KOPT-K1 (cell line): ENCODE results near the gene SLC12A4.

ENCODE experiments used
- H3K27ac ChIP-seq: fragments of 200-600 bp; sonication (generic); 2 replicates; pipeline ENCODE4 v1.5.1; 2016; ENCODE audit warnings: antibody characterized with exemption, mild to moderate bottlenecking, low read depth, low read length; ENCODE audit not compliant: poor library complexity, severe bottlenecking
- H3K36me3 ChIP-seq: fragments of 200-600 bp; sonication (generic); 2 replicates; pipeline ENCODE4 v1.5.1; 2017; ENCODE audit warnings: antibody characterized with exemption, mild to moderate bottlenecking, low read length, moderate library complexity; ENCODE audit not compliant: insufficient read depth
- H3K9me3 ChIP-seq: fragments of 200-600 bp; sonication (generic); 2 replicates; pipeline ENCODE4 v1.5.1; 2017; ENCODE audit warnings: antibody characterized with exemption, low read length, mild to moderate bottlenecking; ENCODE audit not compliant: insufficient read depth, poor library complexity, severe bottlenecking

SLC12A4 gene

DNA sequence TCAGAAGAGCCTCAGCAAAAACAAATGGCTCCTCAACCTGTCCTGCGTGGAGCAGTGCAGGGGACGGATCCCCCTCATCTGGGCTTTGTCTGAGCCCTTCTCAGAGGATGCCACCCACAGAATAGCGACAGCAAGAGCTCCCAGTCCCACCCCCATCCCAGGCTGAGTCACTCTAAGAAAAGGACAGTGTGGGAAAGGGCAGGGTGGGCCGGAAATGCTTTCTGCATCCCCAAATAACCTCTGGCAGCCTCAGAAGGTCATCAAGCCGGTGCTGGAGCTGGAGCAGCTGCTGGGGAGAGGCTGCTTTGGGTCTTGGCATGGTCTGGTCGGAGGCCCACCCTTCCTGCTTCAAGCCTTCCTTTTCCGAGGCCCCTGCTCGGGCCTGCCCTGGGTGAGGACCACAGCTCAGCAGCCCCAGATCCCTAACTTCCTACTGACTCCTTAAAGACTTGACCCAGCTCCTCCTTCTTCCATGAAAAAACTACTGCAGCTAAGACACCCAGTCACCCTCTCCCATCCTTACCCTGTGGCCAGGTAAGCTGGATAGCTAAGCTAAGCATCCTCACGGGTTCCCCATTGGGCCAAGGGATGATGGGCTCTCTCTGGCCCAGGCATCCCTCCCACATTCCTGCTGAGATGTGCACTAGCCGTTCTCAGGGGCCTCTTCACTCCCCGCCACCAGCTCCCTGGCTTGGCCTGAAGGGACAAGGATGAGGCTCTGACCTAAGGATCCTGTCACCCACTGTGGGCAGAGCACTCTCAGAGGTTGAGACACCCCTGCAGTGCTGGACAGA, 8.7 kb downstream of the SLC12A4 start:
- peaks cover 60% of the 10 kb centered on the region for H3K36me3 ChIP-seq
- H3K9me3 ChIP-seq = no peaks in the 10 kb centered on the region
- H3K27ac ChIP-seq = no peak overlapping the region

DNA sequence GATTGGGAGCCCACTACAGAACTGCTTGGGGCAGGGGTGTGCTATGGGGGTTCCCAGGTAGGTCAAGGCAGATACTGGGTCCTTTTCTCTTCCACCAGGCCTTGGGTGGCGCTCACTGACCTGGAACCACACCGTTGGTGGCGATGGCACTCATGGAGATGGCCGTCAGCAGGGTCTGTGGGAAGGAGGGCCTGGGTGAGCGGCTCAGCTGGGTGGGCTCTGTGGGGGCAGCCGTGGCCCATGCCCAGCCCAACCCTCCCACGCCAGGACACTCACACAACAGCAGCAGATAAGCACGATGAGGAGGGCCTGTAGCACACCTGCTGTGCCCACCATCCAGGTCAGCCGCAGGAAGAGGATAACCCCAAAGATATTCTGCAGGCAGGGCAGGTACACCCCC, 10.8 kb downstream of the SLC12A4 start:
- no peaks in the 10 kb centered on the region for H3K9me3 ChIP-seq
- H3K36me3 ChIP-seq = peaks cover 68% of the 10 kb centered on the region
- no peak overlapping the region for H3K27ac ChIP-seq

DNA sequence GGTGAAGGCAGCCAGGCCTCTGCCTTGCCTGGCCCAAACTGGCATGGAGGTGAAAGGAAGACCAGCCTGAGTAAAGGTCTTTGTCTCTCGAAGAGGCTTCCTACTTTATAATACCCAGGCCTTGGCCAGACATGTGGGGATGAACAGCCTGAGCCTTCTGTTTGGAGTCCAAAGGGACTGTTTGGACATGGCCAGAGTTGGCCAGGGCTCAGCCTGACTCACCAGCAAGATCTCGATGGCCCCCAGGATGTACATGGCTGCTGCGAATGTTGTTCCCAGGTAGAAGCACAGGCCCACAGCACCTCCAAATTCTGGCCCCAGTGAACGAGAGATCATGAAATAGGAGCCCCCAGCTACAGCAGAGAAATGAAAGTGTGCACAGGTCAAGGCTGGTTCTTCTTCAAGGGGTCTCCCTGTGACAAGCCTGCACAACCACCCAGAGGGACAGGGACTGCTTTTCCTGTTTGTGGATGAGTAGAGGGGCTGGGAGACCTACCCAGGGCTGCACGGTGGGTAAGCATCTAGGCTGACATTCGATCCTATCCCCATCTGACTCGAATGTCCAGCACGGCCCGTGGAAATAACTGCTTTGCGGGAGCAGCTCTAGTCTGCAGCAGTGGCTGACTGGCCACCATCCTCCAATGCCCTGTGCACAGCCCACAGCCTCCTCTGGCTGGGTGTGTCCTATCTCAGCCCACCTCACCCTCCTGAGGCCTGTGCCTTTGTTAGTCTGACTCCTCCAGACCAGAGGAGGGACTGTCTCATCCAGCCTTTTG, 13.8 kb downstream of the SLC12A4 start:
- no peaks in the 10 kb centered on the region for H3K9me3 ChIP-seq
- no peak overlapping the region for H3K27ac ChIP-seq
- H3K36me3 ChIP-seq = peaks cover 66% of the 10 kb centered on the region; the same call in 1 of the 2 replicates

DNA sequence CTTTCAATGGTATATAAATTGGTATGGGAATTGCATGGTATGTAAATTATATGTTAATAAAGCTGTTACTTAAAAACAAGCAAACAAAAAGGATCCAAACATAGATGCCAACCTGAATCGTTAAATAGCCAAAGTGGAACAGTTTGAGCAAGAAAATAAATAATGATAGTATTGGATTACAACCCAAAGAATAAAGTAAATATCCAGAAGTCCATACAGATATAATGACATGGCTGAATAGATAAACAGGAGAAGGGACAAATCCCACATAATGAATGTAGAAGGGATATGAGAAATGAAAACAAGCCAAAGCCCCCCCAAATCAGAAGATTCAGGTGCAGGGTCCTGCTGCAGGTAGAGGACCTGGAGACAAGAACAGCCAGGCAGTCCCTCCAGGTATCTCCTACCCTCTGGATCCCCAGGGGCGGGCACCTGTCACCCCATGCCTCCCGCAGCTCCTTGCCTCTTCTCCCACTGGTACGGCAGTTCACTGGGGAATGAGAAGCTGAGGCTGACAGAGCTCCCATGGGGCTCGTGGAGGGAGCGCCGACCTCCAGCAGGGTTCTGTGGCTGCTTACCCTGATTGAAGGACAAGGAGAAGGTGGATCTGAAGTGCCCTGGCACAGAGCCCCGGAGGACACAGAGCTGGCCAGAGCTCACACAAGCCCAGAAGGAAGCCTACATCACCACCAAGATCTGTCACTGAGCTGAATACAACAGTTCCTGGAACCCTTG, 14.6 kb downstream of the SLC12A4 start:
- H3K27ac ChIP-seq = no peak overlapping the region
- H3K9me3 ChIP-seq = no peaks in the 10 kb centered on the region
- peaks cover 63% of the 10 kb centered on the region; the same call in 1 of the 2 replicates for H3K36me3 ChIP-seq

DNA sequence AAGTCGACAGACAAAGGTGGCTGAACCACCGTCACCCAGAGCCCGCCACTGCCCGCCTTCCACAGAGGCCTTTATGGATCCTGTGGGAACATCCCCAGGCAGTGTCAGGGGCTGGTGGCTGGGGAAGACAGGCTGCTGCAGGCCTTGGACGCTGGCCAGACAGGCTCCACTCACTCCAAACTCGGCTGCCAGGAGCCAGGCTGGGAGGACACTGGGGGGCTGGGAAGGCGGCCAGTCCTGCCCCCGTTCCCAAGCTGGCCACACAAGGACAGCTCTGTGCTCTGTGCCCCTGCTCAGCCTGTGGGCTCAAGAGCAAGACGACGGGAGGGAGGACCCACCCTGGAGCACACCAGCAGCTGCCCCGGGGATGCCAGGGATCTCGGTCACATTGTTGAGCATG, 17.0 kb downstream of the SLC12A4 start:
- Histone ChIP-seq H3K27ac (no peak overlapping the region), H3K36me3 (peaks cover 72% of the 10 kb centered on the region; the same call in 1 of the 2 replicates), H3K9me3 (no peaks in the 10 kb centered on the region)

DNA sequence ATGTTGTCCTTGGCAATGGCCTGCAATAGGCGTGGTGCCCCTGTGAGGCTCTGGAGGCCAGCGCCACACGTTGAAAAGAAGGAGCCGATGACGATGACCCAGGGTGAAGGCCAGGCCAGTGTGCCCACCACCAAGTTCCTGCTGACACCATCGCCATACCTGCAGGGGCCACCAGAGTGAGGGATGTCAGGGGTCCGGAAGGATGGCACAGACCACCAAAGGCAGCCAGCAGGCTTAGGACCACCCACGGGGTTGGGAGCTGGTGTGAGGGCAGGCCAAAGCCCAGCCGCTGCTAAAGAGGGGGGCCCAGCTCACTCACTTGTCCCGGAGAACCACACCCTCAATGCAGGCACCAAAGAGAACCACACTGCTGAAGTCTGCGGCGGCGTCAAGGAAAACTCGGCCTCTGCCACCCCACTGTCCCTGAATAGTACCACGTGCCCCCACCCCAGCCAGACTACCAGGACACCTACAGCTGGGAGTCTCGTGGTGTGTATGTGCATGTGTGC, 18.0 kb downstream of the SLC12A4 start:
- Histone ChIP-seq H3K9me3 (no peaks in the 10 kb centered on the region), H3K27ac (no peak overlapping the region), H3K36me3 (peaks cover 83% of the 10 kb centered on the region; the same call in 1 of the 2 replicates)

DNA sequence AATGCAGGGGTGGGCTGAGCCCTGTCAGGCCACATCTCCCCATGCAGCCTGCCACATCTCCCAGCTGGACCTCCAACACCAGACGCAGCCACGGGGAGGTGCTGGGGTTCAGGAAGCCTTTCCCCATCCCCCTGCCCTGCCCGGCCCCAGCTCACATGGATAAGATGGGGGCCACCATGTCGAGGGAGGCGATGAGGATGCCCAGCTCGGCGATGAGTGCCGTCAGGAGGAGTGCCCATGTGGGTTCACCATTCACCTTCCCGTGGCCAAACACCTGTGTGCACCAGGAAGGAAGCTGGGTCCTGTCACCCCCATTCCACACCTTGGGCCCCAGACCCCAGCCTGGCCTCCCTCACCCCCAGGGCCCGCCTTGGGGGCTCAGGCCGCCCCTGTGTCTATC, 18.8 kb downstream of the SLC12A4 start:
- H3K36me3 ChIP-seq = peaks cover 85% of the 10 kb centered on the region; the same call in 1 of the 2 replicates

DNA sequence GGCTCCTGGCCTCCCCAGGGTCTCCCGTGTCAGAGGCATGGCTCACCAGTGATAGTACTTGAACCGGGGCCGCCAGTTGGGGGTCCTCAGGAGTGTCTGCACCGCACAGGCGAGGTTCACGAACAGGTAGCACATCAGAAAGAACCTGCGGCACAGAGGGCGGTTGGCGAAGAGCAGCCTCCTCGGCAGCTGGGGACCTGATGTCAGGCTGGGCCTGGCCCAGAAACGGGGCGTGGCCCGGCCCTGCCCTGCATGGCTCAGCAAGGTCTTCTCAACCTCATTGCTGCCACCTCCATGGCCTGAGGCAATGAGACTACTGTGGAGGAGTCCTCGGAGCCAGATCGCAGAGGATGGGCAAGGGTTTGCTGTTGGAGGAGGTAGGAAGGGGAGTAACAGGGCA, 20.4 kb downstream of the SLC12A4 start:
- Histone ChIP-seq H3K27ac (no peak overlapping the region), H3K36me3 (peaks cover 86% of the 10 kb centered on the region; the same call in 1 of the 2 replicates)

More for the DNA sequence above, 18.8 kb downstream of the SLC12A4 start:
- no peaks in the 10 kb centered on the region for H3K9me3 ChIP-seq
- no peak overlapping the region for H3K27ac ChIP-seq

DNA sequence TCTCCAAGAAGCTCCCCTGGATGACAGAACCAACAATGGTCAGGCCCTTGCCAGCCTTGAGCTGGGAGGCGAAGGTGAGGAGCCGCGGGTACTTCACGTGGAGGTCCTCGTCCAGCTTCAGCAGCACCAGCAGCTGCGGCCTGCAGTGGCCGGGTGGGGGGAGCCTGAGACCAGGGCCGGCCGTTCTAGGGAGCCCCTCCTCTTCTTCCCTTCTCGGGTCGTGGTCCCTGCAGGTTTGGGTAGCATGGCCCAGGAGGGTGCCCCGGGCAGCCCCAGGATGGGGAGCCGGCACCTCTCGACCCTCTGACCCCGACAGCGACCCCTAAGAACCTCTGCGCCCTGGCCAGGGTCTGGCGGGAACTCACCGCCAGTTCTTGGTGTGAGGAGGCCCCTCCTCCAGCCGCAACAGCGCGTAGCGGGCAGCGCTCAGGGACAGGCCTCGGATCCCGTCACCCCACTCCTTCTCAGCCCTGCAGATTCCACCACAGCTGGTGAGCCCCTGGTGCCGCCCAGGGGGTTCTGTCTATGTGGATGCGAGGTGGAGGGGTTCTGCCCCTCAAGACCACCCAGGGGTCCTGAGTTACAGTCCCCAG, 21.4 kb downstream of the SLC12A4 start:
- H3K36me3 ChIP-seq = peaks cover 93% of the 10 kb centered on the region
- no peak overlapping the region for H3K27ac ChIP-seq
- no peaks in the 10 kb centered on the region for H3K9me3 ChIP-seq

More for the DNA sequence above, 20.4 kb downstream of the SLC12A4 start:
- no peaks in the 10 kb centered on the region for H3K9me3 ChIP-seq

DNA sequence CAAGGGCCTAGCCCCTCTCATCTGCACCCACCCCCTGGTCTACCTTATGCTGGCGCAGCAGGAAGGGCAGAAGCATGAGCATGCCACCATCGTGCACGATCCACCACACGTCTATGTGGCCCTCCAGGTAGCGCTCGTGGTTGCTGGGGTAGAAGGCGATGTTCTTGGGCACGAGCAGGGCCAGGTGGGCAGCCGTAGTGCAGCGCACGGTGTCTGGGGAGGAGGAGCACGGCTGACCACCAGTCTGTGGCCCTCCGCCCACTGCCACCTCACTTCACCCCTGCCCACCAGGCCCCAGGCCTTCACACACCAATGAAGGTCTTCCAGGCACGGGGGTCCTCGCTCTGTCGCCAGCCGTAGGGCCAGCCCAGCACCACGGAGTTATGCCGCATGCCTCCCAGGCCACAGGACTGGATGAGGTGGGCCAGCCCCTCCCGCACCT, 22.3 kb downstream of the SLC12A4 start:
- H3K9me3 ChIP-seq = no peaks in the 10 kb centered on the region
- H3K36me3 ChIP-seq = peaks cover 92% of the 10 kb centered on the region
- H3K27ac ChIP-seq = no peak overlapping the region

DNA sequence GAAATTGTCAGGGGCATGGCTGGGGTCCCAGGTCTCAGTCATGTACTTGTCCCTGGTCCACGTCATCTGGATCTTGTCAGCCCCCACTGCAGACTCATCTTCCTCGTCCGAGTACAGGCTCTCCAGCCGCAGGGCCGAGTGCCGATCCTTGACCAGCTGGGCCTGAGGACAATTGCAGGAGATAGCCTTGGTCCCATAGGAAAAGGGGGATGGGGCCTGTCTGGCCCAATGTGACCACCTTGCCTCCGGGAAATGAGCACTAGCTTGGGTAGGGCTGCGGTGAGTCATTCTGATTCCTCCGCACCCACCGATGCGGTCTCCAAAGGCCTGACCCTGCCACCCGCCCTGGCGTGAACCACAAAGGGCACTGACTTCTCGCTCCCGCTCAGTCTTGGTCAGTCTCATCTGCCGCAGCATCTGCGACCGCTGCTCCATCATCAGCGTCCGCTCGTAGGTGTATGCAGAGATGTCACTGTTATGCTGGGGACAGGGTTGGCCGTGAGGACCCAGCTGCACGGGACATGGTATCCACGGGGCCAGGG, 23.0 kb downstream of the SLC12A4 start:
- Histone ChIP-seq H3K27ac (no peak overlapping the region), H3K36me3 (peaks cover 86% of the 10 kb centered on the region), H3K9me3 (no peaks in the 10 kb centered on the region)

DNA sequence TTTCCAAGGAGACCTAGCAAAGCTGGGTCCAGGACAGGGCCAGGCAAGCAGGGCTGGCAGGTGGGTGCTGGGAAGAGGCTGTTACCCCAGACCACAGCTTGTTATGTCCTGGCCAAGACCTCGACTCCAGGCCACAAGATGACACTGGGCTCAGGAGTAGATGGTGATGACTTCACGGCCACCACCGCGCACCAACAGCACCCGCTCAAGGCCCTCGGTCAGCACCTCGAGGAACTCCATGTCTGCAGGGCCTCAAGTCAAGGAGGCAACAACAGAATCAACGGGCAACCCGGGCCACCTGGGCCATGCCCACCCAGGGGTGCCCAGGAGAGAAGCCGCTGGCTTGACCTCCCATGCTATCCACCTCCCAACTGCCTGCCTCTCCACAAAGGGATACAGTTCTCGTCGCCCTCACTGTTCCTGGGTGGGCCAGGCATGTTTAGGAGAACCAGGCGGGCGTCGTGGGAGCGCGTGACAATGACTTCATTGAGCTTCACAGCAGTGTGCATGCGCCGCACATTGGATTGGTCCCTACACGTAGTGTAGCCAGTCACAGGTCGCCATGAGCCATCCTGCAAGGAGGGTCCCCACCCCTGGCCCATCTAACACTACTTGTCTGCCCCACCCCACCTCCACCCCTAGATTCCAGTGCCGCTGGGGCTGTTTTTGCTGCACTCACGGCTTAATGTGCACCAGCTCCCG, 23.6 kb downstream of the SLC12A4 start:
- H3K27ac ChIP-seq = no peak overlapping the region
- H3K36me3 ChIP-seq = peaks cover 80% of the 10 kb centered on the region
- H3K9me3 ChIP-seq = no peaks in the 10 kb centered on the region

DNA sequence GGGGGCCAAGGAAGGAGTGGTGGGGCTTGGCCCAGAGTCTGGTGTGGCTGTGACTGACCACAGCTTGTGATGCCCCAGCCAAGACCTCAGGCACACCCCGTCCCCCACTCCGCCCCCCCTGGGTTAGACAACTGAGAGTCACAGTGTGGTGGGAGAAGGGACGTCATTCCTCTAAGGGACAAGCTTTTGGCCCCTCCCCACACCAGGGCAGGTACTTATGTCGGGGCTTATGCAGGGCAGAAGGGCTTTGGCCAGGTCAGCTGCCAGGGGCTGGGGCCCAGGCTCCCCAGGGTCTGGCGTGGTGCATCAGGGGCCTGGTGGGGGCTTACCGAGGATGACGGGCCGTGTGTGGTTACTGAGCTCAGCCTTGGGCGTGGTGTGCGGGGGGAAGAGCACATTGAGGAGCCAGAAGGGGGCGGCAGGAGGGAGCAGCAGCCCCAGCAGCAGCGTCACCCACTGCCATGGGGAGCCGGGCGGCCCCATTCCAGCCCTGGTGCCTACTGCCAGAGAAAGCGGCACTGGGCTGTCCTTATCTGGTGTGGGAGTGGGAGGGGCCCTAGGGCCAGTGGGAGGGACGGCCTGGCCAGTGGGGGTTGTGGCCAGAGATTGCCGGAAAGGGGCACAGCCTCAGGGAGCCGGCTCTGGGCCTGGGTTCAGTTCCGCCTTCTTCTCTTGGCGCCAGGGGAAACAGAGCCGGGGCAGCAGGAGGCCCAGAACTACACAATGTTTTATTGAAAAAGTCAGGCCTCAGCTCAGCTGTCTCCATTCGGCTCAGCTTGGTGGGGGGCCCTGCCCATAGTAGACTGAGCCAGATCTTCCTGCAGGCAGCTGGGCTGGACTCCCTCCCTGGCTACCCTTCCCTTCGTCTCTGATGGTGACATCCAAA, 24.6 kb downstream of the SLC12A4 start, which contains the start of gene LCAT:
TSS of gene LCAT (minus strand) at position 502 of the 886 bp plus-strand sequence. CDS start at position 483, 19 bp downstream.
- H3K27ac ChIP-seq = no peak within 1 kb of the TSS
- peaks cover 73% of the 10 kb centered on the region for H3K36me3 ChIP-seq
- no peaks in the 10 kb centered on the region for H3K9me3 ChIP-seq
